ENCODE results near the gene NAPEPLD. TPM values are rescaled to one million over a fixed set of nuclear protein-coding genes. Genes with fewer than 3 reads are reported as not detected.
A peak's percentile ranks its signal among the peaks of the same experiment; 100 is the strongest.

Gene NAPEPLD
- total RNA-seq, 3 donors from 2014 or later: 43.9 to 71.0 (median 45.9) TPM

GRCh38 chr7:103134836-103135554, 13.9 kb downstream of the NAPEPLD start:
- ATAC-seq: no peak
- no peak overlapping the region for H3K4me3 ChIP-seq
- TF ChIP-seq CTCF (IDR thresholded peaks at IDR 0.05): no peak
- H3K4me1 ChIP-seq (ENCODE audit: low read depth): peaks cover 17% of the 10 kb centered on the region
- no peak for DNase-seq
- no peaks in the 10 kb centered on the region for H3K36me3 ChIP-seq (ENCODE audit: low read depth)
- H3K9me3 ChIP-seq: no peaks in the 10 kb centered on the region
- intact Hi-C loops (cut with DNase I, micrococcal nuclease): no loop called here

DNA sequence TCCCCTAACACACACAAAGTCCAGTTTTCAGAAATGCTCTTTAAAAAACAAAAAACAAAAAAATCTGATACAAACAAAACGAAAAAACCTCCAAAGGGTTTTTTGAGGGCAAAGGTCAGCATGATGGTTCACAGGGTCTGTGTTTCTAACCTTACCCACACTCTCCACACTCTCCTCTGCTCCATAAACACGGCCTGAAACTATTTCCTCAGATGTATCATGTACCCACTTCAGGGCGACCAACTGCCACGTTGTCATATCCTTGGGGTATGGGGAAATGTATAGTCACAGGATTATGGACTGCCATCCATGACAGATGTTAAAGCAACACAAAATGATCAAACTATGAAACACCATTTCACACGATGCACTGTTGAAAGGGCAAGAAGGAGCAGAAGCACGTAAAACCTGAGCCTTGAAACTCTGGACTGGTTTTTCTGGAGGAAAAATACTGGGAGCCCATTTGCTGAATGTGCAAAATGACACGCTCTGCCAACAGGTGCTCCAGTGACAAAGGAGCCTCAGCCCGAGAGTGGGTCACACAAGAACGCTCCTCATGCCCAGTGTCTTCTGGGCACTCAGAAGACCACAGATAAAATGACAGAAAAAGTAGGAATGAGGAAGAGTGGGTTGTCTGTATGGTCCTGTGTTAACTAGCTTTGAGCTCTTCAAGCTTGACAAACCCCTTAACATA, 15.8 kb downstream of the NAPEPLD start:
- no peak for ATAC-seq
- Histone ChIP-seq H3K4me3 (no peak overlapping the region), H3K36me3 (ENCODE audit: low read depth) (no peaks in the 10 kb centered on the region), H3K9me3 (no peaks in the 10 kb centered on the region), H3K4me1 (ENCODE audit: low read depth) (peaks cover 24% of the 10 kb centered on the region)
- intact Hi-C loops (cut with DNase I, micrococcal nuclease): no loop called here
- DNase-seq: no peak
- no peak for TF ChIP-seq CTCF (IDR thresholded peaks at IDR 0.05)

DNA sequence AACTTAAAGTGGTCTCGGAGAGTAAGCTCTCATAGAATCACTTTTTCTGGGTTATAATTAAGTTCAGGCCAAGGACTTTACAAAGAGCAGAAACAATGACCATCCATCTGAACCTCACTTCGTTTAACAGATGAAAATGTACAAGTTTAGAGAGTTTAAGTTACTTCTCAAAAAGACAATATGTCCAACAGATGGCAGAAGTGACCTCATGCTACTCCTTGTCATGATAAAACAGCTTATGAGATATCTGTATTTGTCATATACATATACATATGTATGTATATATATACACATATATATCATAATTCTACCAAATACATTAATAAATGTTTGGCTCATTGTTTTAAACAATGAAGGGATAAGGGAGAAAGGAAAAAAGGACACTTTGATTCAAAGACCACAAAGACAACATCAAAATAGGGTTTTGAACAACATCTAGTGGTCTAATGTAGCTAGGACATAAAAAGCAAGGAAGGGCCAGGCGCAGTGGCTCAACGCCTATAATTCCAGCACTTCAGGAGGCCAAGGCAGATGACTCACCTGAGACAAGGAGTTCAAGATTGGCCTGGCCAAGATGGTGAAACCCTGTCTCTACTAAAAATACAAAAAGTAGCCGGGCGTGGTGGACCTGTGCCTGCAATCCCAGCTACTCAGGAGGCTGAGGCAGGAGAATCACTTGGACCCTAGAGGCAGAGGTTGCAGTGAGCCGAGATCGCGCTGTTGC, 17.8 kb downstream of the NAPEPLD start:
- ATAC-seq: peak; percentile 76
- no peak overlapping the region for H3K4me3 ChIP-seq
- no peaks in the 10 kb centered on the region for H3K9me3 ChIP-seq
- no peaks in the 10 kb centered on the region for H3K36me3 ChIP-seq (ENCODE audit: low read depth)
- no peak for DNase-seq
- TF ChIP-seq CTCF (IDR thresholded peaks at IDR 0.05): no peak
- intact Hi-C loops (cut with DNase I, micrococcal nuclease): no loop called here
- H3K4me1 ChIP-seq (ENCODE audit: low read depth): peaks cover 24% of the 10 kb centered on the region

- TF ChIP-seq CTCF (IDR thresholded peaks at IDR 0.05): no peak
- H3K4me1 ChIP-seq (ENCODE audit: low read depth): peaks cover 35% of the 10 kb centered on the region
- ATAC-seq (peak; percentile 74), DNase-seq (no peak)
- H3K36me3 ChIP-seq (ENCODE audit: low read depth): no peaks in the 10 kb centered on the region
- H3K9me3 ChIP-seq: no peaks in the 10 kb centered on the region
- intact Hi-C loops (cut with DNase I, micrococcal nuclease): no loop called here
- H3K4me3 ChIP-seq: no peak overlapping the region
These were observed 19.0 kb downstream of the NAPEPLD start for GRCh38 chr7:103129702-103130549.

DNA sequence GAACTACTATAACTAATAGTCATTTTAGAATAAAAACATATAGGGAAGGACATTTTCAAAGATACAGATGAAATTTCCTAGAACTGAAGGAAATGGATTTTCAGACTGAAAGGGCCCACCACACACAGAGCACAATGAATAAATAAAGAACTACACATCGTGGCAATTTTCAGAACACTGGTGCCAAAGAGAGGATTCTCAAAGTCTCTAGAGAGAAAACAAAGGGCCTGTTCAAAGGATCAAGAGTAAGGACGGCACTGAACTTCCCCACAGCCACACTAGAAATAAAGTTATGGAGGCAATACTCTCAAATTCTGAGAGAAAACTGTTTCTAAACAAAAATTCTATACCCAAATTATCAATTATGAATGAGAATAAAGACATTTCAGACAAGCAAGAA, 21.9 kb downstream of the NAPEPLD start:
- ATAC-seq (no peak), DNase-seq (no peak)
- Histone ChIP-seq H3K36me3 (ENCODE audit: low read depth) (no peaks in the 10 kb centered on the region), H3K4me3 (no peak overlapping the region), H3K9me3 (no peaks in the 10 kb centered on the region), H3K4me1 (ENCODE audit: low read depth) (peaks cover 51% of the 10 kb centered on the region)
- TF ChIP-seq CTCF (IDR thresholded peaks at IDR 0.05): no peak
- intact Hi-C loops (cut with DNase I, micrococcal nuclease): no loop called here

Data from mucosa of descending colon (tissue), 3 donors.